Measurements from ENCODE around the gene ULK4.

- TF ChIP-seq CTCF (IDR thresholded peaks at IDR 0.05; ENCODE audit: insufficient read depth, low read length), result no peak
- TF ChIP-seq, protein P1, sequence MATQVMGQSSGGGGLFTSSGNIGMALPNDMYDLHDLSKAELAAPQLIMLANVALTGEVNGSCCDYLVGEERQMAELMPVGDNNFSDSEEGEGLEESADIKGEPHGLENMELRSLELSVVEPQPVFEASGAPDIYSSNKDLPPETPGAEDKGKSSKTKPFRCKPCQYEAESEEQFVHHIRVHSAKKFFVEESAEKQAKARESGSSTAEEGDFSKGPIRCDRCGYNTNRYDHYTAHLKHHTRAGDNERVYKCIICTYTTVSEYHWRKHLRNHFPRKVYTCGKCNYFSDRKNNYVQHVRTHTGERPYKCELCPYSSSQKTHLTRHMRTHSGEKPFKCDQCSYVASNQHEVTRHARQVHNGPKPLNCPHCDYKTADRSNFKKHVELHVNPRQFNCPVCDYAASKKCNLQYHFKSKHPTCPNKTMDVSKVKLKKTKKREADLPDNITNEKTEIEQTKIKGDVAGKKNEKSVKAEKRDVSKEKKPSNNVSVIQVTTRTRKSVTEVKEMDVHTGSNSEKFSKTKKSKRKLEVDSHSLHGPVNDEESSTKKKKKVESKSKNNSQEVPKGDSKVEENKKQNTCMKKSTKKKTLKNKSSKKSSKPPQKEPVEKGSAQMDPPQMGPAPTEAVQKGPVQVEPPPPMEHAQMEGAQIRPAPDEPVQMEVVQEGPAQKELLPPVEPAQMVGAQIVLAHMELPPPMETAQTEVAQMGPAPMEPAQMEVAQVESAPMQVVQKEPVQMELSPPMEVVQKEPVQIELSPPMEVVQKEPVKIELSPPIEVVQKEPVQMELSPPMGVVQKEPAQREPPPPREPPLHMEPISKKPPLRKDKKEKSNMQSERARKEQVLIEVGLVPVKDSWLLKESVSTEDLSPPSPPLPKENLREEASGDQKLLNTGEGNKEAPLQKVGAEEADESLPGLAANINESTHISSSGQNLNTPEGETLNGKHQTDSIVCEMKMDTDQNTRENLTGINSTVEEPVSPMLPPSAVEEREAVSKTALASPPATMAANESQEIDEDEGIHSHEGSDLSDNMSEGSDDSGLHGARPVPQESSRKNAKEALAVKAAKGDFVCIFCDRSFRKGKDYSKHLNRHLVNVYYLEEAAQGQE (IDR thresholded peaks at IDR 0.05; ENCODE audit: insufficient replicate concordance, low read depth), result no peak
These were observed 511.3 kb downstream of the ULK4 start for GRCh38 chr3:41450416-41451231.
